Measurements from ENCODE around the gene DCAF5.

GRCh38 chr14:69050240-69051184 lies 102.4 kb downstream of the DCAF5 start:
- TF ChIP-seq CTCF (optimal IDR thresholded peaks at IDR 0.05 in 1 of 3, IDR thresholded peaks at IDR 0.05 in 1 of 3, conservative IDR thresholded peaks at IDR 0.05 in 1 of 3; ENCODE audit: extremely low read depth in 1 of 3, insufficient read depth in 2 of 3, low read length in 3 of 3): no peak
- TF ChIP-seq EZH2 (IDR thresholded peaks at IDR 0.05; ENCODE audit: low read length): no peak
